ENCODE results near the gene HS2ST1. TPM values are rescaled to one million over a fixed set of nuclear protein-coding genes. Genes with fewer than 3 reads are reported as not detected.

HS2ST1 gene
- total RNA-seq, 3 donors from 2014 or later: 17.7 to 18.0 (median 17.8) TPM

DNA sequence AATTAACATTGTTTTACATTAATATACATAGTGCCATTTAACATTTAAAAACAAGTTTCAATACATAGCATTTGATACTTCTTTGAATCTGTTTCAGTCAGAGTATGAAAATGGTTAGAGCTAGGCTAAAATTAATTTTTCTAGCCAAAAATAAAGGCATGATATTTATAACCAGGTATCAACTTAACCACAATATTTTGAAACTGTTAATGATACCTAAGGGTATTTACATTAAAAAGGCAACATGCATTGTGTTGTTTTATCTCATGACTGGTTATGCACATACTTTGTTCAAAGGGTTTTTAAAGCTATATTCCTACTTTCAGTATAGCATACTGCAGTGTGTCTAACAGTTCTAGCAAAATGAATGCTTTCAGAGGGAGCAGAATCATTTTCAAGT is 130.0 kb downstream of the HS2ST1 start:
- Histone ChIP-seq H3K4me3 (no peak overlapping the region), H3K9me3 (no peaks in the 10 kb centered on the region), H3K36me3 (no peaks in the 10 kb centered on the region), H3K27ac (no peak overlapping the region), H3K27me3 (no peaks in the 10 kb centered on the region), H3K4me1 (no peaks in the 10 kb centered on the region)
- intact Hi-C loops (cut with DNase I; ENCODE audit: low total_unique reads): no loop called here
- DNase-seq (ENCODE audit: low spot score in 2 of 2): no peak
- TF ChIP-seq POLR2AphosphoS5 (IDR thresholded peaks at IDR 0.05) (no peak), POLR2A (IDR thresholded peaks at IDR 0.05) (no peak)

DNA sequence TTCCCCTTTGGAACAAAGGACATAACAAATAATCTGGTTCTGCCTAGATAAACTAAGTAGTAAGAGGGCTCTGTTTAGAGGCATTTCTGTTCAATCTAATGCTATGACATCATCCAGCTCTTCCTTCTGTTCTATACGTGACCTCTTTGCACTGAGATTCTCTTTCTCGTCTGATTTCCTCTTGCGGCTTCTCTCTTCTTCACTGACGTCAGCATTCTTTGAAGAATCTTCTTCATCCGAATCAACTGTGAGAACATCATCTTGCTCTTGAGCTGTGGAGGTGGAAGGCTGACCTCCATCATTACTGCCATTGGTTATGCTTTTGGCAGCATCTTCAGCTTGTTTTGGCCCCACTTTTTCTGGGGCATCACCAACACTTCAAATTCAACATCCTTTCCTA is 130.4 kb downstream of the HS2ST1 start:
- Histone ChIP-seq H3K4me3 (no peak overlapping the region), H3K9me3 (no peaks in the 10 kb centered on the region), H3K36me3 (no peaks in the 10 kb centered on the region), H3K27ac (no peak overlapping the region), H3K27me3 (no peaks in the 10 kb centered on the region), H3K4me1 (no peaks in the 10 kb centered on the region)
- intact Hi-C loops (cut with DNase I; ENCODE audit: low total_unique reads): no loop called here
- no peak for DNase-seq (ENCODE audit: low spot score in 2 of 2)
- no peak for TF ChIP-seq POLR2A (IDR thresholded peaks at IDR 0.05)
- TF ChIP-seq CTCF (IDR thresholded peaks at IDR 0.05): no peak
- TF ChIP-seq POLR2AphosphoS5 (IDR thresholded peaks at IDR 0.05): no peak

- DNase-seq (ENCODE audit: low spot score in 2 of 2): no peak
Measured at GRCh38 chr1:87045761-87046304, 131.4 kb downstream of the HS2ST1 start.

GRCh38 chr1:87046951-87047350 is 132.5 kb downstream of the HS2ST1 start:
- no peaks in the 10 kb centered on the region for H3K9me3 ChIP-seq
- H3K27ac ChIP-seq: no peak overlapping the region
- no peaks in the 10 kb centered on the region for H3K4me1 ChIP-seq
- TF ChIP-seq POLR2AphosphoS5 (IDR thresholded peaks at IDR 0.05) (no peak), CTCF (IDR thresholded peaks at IDR 0.05) (no peak), POLR2A (IDR thresholded peaks at IDR 0.05) (no peak)
- no peaks in the 10 kb centered on the region for H3K27me3 ChIP-seq
- intact Hi-C loops (cut with DNase I; ENCODE audit: low total_unique reads): no loop called here
- H3K36me3 ChIP-seq: no peaks in the 10 kb centered on the region
- H3K4me3 ChIP-seq: no peak overlapping the region
- DNase-seq (ENCODE audit: low spot score in 2 of 2): no peak

More at GRCh38 chr1:87045761-87046304, 131.4 kb downstream of the HS2ST1 start:
- no peaks in the 10 kb centered on the region for H3K9me3 ChIP-seq
- no peaks in the 10 kb centered on the region for H3K4me1 ChIP-seq
- intact Hi-C loops (cut with DNase I; ENCODE audit: low total_unique reads): no loop called here
- no peak overlapping the region for H3K27ac ChIP-seq
- TF ChIP-seq CTCF (IDR thresholded peaks at IDR 0.05) (no peak), POLR2A (IDR thresholded peaks at IDR 0.05) (no peak), POLR2AphosphoS5 (IDR thresholded peaks at IDR 0.05) (no peak)
- H3K4me3 ChIP-seq: no peak overlapping the region
- H3K36me3 ChIP-seq: no peaks in the 10 kb centered on the region
- H3K27me3 ChIP-seq: no peaks in the 10 kb centered on the region

DNA sequence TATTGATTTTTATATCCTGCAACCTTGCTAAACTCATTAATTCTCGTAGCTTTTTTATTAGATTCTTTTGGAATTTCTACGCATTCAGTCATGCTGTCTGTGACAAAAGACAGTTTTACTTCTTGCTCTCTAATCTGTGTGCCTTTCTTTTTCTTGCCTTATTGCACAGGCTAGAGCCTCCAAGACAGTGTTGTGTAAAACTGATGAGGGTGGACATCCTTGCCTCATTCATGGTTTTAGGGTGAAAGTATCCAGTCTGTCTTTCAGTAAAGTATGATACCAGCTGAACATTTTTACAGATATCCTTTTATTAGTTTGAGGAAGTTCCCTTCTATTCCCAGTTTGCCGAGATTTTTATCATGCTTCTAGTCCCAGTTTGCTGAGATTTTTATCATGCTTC is 133.8 kb downstream of the HS2ST1 start:
- Histone ChIP-seq H3K36me3 (no peaks in the 10 kb centered on the region), H3K27me3 (no peaks in the 10 kb centered on the region), H3K27ac (no peak overlapping the region), H3K4me1 (no peaks in the 10 kb centered on the region), H3K9me3 (no peaks in the 10 kb centered on the region), H3K4me3 (no peak overlapping the region)
- intact Hi-C loops (cut with DNase I; ENCODE audit: low total_unique reads): no loop called here
- TF ChIP-seq POLR2AphosphoS5 (IDR thresholded peaks at IDR 0.05) (no peak), POLR2A (IDR thresholded peaks at IDR 0.05) (no peak), CTCF (IDR thresholded peaks at IDR 0.05) (no peak)
- DNase-seq (ENCODE audit: low spot score in 2 of 2): no peak

DNA sequence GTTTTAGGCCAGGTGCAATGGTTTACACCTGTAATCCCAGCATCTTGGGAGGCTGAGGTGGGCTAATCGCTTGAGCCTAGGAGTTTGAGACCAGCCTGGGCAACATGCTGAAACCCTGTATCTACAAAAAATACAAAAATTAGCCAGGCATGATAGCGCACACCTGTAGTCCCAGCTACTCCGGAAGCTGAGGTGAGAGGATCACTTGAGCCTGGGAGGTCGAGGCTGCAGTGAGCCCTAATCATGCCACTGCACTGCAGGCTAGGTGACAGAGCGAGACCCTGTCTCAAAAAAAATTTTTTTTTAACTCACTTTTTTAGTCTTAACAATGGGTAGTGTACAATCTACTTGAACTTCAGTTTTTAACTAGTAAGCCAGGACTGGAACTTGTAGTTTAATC is 137.5 kb downstream of the HS2ST1 start:
- Histone ChIP-seq H3K36me3 (no peaks in the 10 kb centered on the region), H3K9me3 (no peaks in the 10 kb centered on the region), H3K4me3 (no peak overlapping the region), H3K4me1 (no peaks in the 10 kb centered on the region), H3K27me3 (no peaks in the 10 kb centered on the region), H3K27ac (no peak overlapping the region)
- intact Hi-C loops (cut with DNase I; ENCODE audit: low total_unique reads): no loop called here
- no peak for DNase-seq (ENCODE audit: low spot score in 2 of 2)
- TF ChIP-seq CTCF (IDR thresholded peaks at IDR 0.05) (no peak), POLR2AphosphoS5 (IDR thresholded peaks at IDR 0.05) (no peak), POLR2A (IDR thresholded peaks at IDR 0.05) (no peak)

Data from breast epithelium (tissue), 4 donors.